HepG2 (cell line): ENCODE data around the gene HTR2A. TPM values are rescaled to one million over a fixed set of nuclear protein-coding genes. Genes with fewer than 3 reads are reported as not detected.

ENCODE experiments used
- BRD4 ChIP-seq: sonication (generic); formaldehyde crosslinking; IDR thresholded peaks from 2 replicates; pipeline ENCODE4 v1.4.0; 2020; ENCODE audit warnings: missing genetic modification reagents
- CHD4 ChIP-seq: fragments of 200-600 bp; sonication (generic); IDR thresholded peaks from 2 replicates; pipeline ENCODE4 v1.7.0; 2017; ENCODE audit warnings: mild to moderate bottlenecking, low read length, borderline replicate concordance
- HNF1A ChIP-seq, 2 experiments: sonication (generic) in 1 of 2; formaldehyde crosslinking in 1 of 2; IDR thresholded peaks; 2 replicates each; pipeline versions ENCODE4 v1.4.0 to v1.6.1; 2016 to 2020; ENCODE audit warnings: borderline replicate concordance in 1 of 2, low read depth in 1 of 2, mild to moderate bottlenecking in 1 of 2, missing genetic modification reagents in 1 of 2
- HOXA9 ChIP-seq: sonication (generic); formaldehyde crosslinking; IDR thresholded peaks from 2 replicates; pipeline ENCODE4 v1.8.1; 2022; ENCODE audit warnings: missing genetic modification reagents, mild to moderate bottlenecking, moderate library complexity, borderline replicate concordance
- NR2F2 ChIP-seq: IDR thresholded peaks from 2 replicates; pipeline ENCODE4 v1.6.1; 2012; ENCODE audit warnings: low read depth, inconsistent platforms, borderline replicate concordance
- PHF20 ChIP-seq: sonication (generic); formaldehyde crosslinking; IDR thresholded peaks from 2 replicates; pipeline ENCODE4 v1.5.0; 2020; ENCODE audit warnings: mild to moderate bottlenecking, missing genetic modification reagents
- RFX1 ChIP-seq: fragments of 450-650 bp; IDR thresholded peaks from 2 replicates; pipeline ENCODE4 v1.6.1; 2017
- THRA ChIP-seq: sonication (generic); formaldehyde crosslinking; IDR thresholded peaks from 2 replicates; pipeline ENCODE4 v1.4.0; 2020; ENCODE audit warnings: missing genetic modification reagents, borderline replicate concordance
- TMF1 ChIP-seq: sonication (generic); formaldehyde crosslinking; IDR thresholded peaks from 2 replicates; pipeline ENCODE4 v1.8.1; 2022; ENCODE audit warnings: low read depth, missing genetic modification reagents
- ZNF160 ChIP-seq: sonication (generic); formaldehyde crosslinking; IDR thresholded peaks from 2 replicates; pipeline ENCODE4 v1.8.0; 2022; ENCODE audit warnings: mild to moderate bottlenecking, inconsistent platforms, missing genetic modification reagents
- ZNF256 ChIP-seq: sonication (generic); formaldehyde crosslinking; conservative IDR thresholded peaks from 2 replicates; pipeline ENCODE4 v1.4.0; 2020; ENCODE audit warnings: missing genetic modification reagents
- ZNF564 ChIP-seq: sonication (generic); formaldehyde crosslinking; IDR thresholded peaks from 2 replicates; pipeline ENCODE4 v1.8.1; 2023; ENCODE audit warnings: mild to moderate bottlenecking, missing genetic modification reagents
- ZNF670 ChIP-seq: sonication (generic); formaldehyde crosslinking; IDR thresholded peaks from 2 replicates; pipeline ENCODE4 v1.8.0; 2022; ENCODE audit warnings: mild to moderate bottlenecking, missing genetic modification reagents, borderline replicate concordance
- ZNF674 ChIP-seq: sonication (generic); formaldehyde crosslinking; IDR thresholded peaks from 2 replicates; pipeline ENCODE4 v1.5.0; 2020; ENCODE audit warnings: low read depth, mild to moderate bottlenecking, missing genetic modification reagents
- polyA plus RNA-seq, 8 experiments: library from polyadenylated mRNA; depleted of rRNA in 3 of 8; stranded (reverse) in 7 of 8; unstranded in 1 of 8; fragments of >200 nt; fragmentation: Illumina TruSeq in 4 of 8; extraction: Trizol in 4 of 8; gene quantifications; 2 replicates each; pipeline versions ENCODE4 v1.2.1 to v1.2.3, GENCODE V29; 2011 to 2016; ENCODE audit warnings: low read depth in 4 of 8, missing spikeins in 1 of 8, mixed read lengths in 1 of 8; ENCODE audit not compliant: insufficient read depth in 1 of 8
- total RNA-seq, 5 experiments: library from RNA; depleted of rRNA; stranded (reverse); fragments of >200 nt; fragmentation: Illumina TruSeq; extraction: Trizol; gene quantifications; 2 replicates each; pipeline ENCODE4 v1.2.3, GENCODE V29; 2016; ENCODE audit warnings: low read depth in 1 of 5
- TF ChIP-seq, protein P1 (sequence below): IDR thresholded peaks from 2 replicates; pipeline ENCODE4 v1.4.0; 2020; ENCODE audit warnings: mild to moderate bottlenecking, missing genetic modification reagents

HTR2A gene
- total and polyA plus RNA-seq, 2 of the 13 experiments (the other 11 are each of a cell fraction or from before 2014, with no cell fraction given): not detected

DNA sequence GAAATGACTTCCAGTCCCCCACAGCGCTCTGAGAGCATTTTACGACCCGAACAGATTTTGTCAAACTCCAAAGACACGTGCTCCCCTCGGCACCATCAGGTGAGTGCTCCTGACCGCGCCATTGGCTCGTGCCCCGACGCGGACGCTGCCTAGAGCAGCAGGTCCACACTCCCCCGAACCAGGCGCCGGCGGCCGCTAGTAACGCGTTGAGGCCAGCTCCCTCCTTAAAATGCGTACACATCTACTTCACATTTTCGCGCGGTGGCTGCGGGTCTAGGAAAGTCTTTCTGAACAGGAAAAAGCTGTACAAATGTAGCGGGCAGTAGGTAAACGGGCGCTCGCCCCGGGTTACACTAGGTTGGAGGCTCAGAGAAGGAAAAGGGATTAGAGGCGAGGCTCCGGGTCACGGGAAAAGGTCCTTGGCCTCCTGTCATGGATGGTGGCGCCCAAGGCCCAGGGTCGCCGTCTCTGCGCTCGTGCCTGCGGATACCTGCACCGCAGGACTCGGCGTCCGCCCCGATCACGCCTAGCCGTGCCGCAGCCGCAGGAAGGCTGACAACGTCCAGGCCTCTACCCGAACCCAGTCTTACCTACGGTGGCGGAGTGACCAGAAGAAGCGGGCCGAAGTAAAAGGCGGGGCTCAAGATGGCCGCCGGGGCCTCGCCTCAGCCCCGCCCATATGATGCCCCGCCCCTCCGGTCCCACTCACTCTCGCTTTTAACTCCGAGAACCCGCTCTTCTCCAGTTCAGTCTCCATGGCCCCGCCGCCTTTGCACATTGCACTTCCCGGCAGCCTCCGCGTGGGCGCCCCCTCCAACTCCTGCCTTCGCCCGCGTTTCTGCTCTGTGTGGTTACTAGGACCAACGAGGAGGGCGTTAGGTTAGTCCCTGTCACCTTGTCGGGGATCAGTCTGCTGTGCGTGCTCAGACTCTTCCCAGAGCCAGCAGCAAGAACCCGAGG lies 100.1 kb downstream of the HTR2A start, which contains the start of gene ESD (continued):
- TF ChIP-seq, protein P1, sequence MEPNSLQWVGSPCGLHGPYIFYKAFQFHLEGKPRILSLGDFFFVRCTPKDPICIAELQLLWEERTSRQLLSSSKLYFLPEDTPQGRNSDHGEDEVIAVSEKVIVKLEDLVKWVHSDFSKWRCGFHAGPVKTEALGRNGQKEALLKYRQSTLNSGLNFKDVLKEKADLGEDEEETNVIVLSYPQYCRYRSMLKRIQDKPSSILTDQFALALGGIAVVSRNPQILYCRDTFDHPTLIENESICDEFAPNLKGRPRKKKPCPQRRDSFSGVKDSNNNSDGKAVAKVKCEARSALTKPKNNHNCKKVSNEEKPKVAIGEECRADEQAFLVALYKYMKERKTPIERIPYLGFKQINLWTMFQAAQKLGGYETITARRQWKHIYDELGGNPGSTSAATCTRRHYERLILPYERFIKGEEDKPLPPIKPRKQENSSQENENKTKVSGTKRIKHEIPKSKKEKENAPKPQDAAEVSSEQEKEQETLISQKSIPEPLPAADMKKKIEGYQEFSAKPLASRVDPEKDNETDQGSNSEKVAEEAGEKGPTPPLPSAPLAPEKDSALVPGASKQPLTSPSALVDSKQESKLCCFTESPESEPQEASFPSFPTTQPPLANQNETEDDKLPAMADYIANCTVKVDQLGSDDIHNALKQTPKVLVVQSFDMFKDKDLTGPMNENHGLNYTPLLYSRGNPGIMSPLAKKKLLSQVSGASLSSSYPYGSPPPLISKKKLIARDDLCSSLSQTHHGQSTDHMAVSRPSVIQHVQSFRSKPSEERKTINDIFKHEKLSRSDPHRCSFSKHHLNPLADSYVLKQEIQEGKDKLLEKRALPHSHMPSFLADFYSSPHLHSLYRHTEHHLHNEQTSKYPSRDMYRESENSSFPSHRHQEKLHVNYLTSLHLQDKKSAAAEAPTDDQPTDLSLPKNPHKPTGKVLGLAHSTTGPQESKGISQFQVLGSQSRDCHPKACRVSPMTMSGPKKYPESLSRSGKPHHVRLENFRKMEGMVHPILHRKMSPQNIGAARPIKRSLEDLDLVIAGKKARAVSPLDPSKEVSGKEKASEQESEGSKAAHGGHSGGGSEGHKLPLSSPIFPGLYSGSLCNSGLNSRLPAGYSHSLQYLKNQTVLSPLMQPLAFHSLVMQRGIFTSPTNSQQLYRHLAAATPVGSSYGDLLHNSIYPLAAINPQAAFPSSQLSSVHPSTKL (CRISPR knock-in tag): peak; percentile 70
- TF ChIP-seq THRA (CRISPR knock-in tag): peak; percentile 33; the same call in 1 of the 2 replicates
- peak; percentile 51; the same call in 1 of the 2 replicates for TF ChIP-seq ZNF160 (CRISPR knock-in tag)
- TF ChIP-seq ZNF256 (CRISPR knock-in tag): peak; percentile 37; the same call in 1 of the 2 replicates
- TF ChIP-seq NR2F2: no peak
- no peak for TF ChIP-seq ZNF674 (CRISPR knock-in tag)
- peak; percentile 58 for TF ChIP-seq PHF20 (CRISPR knock-in tag)
- peak; percentile 38; the same call in 1 of the 2 replicates for TF ChIP-seq HNF1A (IDR thresholded peaks at IDR 0.05; ENCODE audit: low read depth)
- 0 out of 2 replicates have a peak, but pooled peaks have one; percentile 35 for TF ChIP-seq HNF1A (CRISPR knock-in tag; IDR thresholded peaks at IDR 0.05; ENCODE audit: borderline replicate concordance)
- peak; percentile 81; the same call in 1 of the 2 replicates for TF ChIP-seq ZNF670 (CRISPR knock-in tag)
- 0 out of 2 replicates have a peak, but pooled peaks have one; percentile 27 for TF ChIP-seq CHD4
- TF ChIP-seq BRD4 (CRISPR knock-in tag): peak; percentile 81
- no peak for TF ChIP-seq RFX1
- TF ChIP-seq HOXA9 (CRISPR knock-in tag): no peak; the same call in 1 of the 2 replicates
- TF ChIP-seq TMF1 (CRISPR knock-in tag): peak; percentile 78
- 0 out of 2 replicates have a peak, but pooled peaks have one; percentile 20 for TF ChIP-seq ZNF564 (CRISPR knock-in tag)
